Stimulated activated CD8-positive, alpha-beta memory T cell treated with anti-CD3 and anti-CD28 coated beads, Interleukin-4, amount 100 ng/mL, for 1 hour (primary cell): ENCODE results near the gene PREP.
"Not testable (repeated sequence)": the region's sequence is repeated elsewhere in the genome, so short reads cannot be mapped to it uniquely, and the experiment has no call there.

ENCODE experiments used
- DNase-seq, 2 donors: peaks; one replicate each; pipeline ENCODE4 v3.0.0-alpha.2; 2020; ENCODE audit warnings: low read depth in 2 of 2, low spot score in 1 of 2

PREP gene

GRCh38 chr6:105402939-105403935 lies at the start of gene PREP:
Gene PREP, minus strand, starts transcription at chr6:105403082. Its CDS starts 191 bp downstream, at chr6:105402891.
- DNase-seq = peak; percentile 46 to 67

GRCh38 chr6:105452376-105452775 lies 49.5 kb upstream of the PREP start:
- no peak for DNase-seq

GRCh38 chr6:105449756-105450390 lies 47.0 kb upstream of the PREP start:
- DNase-seq = no peak

GRCh38 chr6:105445481-105445880 lies 42.6 kb upstream of the PREP start:
- no peak for DNase-seq

- DNase-seq = no peak
These were observed 41.1 kb upstream of the PREP start for GRCh38 chr6:105443941-105444340.

GRCh38 chr6:105442369-105442768 lies 39.5 kb upstream of the PREP start:
- DNase-seq = no peak

- no peak for DNase-seq
These were observed 34.4 kb upstream of the PREP start for GRCh38 chr6:105437236-105437635.

GRCh38 chr6:105433723-105434122 lies 30.8 kb upstream of the PREP start:
- no peak for DNase-seq

GRCh38 chr6:105432797-105433196 lies 29.9 kb upstream of the PREP start:
- DNase-seq = no peak

- no peak for DNase-seq
These were observed 28.3 kb upstream of the PREP start for GRCh38 chr6:105431226-105431625.

- DNase-seq = no peak
These were observed 27.8 kb upstream of the PREP start for GRCh38 chr6:105430685-105431084.

- DNase-seq = no peak
These were observed 26.8 kb upstream of the PREP start for GRCh38 chr6:105429676-105430075.

GRCh38 chr6:105428342-105428957 lies 25.6 kb upstream of the PREP start:
- no peak for DNase-seq

GRCh38 chr6:105424175-105424783 lies 21.4 kb upstream of the PREP start:
- peak; percentile 33 to 35 for DNase-seq

- not testable (repeated sequence) for DNase-seq
These were observed 14.1 kb upstream of the PREP start for GRCh38 chr6:105416971-105417370.

- DNase-seq = no peak
These were observed 6.9 kb upstream of the PREP start for GRCh38 chr6:105409734-105410133.

GRCh38 chr6:105402090-105402938 lies 568 bp downstream of the PREP start:
- DNase-seq = peak in 1 of 2 donors; percentile 2

- no peak for DNase-seq
These were observed 1.4 kb downstream of the PREP start for GRCh38 chr6:105401247-105402089.

GRCh38 chr6:105400501-105400900 lies 2.4 kb downstream of the PREP start:
- DNase-seq = no peak

- no peak for DNase-seq
These were observed 4.0 kb downstream of the PREP start for GRCh38 chr6:105398859-105399258.
